ENCODE results near the gene LBX2. TPM values are rescaled to one million over a fixed set of nuclear protein-coding genes. Genes with fewer than 3 reads are reported as not detected.
"Not testable (repeated sequence)": the region's sequence is repeated elsewhere in the genome, so short reads cannot be mapped to it uniquely, and the experiment has no call there.

Gene LBX2
- polyA plus RNA-seq, 1 donor (not counting 4 experiments of a cell fraction or from before 2014, with no cell fraction given) = 0.09 TPM

GRCh38 chr2:74488643-74489481, 10.5 kb downstream of the LBX2 start:
- H3K9me3 ChIP-seq (ENCODE audit: control insufficient read depth, low read depth, low read length) = no peaks in the 10 kb centered on the region
- no peaks in the 10 kb centered on the region for H3K27me3 ChIP-seq (ENCODE audit: control insufficient read depth, extremely low read depth, insufficient read depth, low read length)
- DNase-seq (ENCODE audit: low read depth, low spot score) = no peak
- no peak overlapping the region for H3K4me3 ChIP-seq (ENCODE audit: control insufficient read depth in 2 of 3, extremely low read depth in 1 of 3, insufficient read depth in 2 of 3, low read depth in 1 of 3, low read length in 3 of 3)
- H3K4me1 ChIP-seq (ENCODE audit: control insufficient read depth, extremely low read depth, insufficient read depth, low read length) = peaks cover 10% of the 10 kb centered on the region
- H3K4me2 ChIP-seq (ENCODE audit: control insufficient read depth, extremely low read depth, insufficient read depth, low read depth, low read length) = peak overlapping the region; percentile 45
- peaks cover 14% of the 10 kb centered on the region for H3K79me2 ChIP-seq (ENCODE audit: control insufficient read depth, insufficient read depth, low read length)
- FAIRE-seq = no peak
- H3K27ac ChIP-seq (ENCODE audit: control insufficient read depth, insufficient read depth, low read length) = no peak overlapping the region
- dilution Hi-C loops (cut with MboI; ENCODE audit: extremely low pct_ligation_motif_present, low sequenced_read_pairs) = no loop called here
- H3K9ac ChIP-seq (ENCODE audit: control insufficient read depth, extremely low read depth, insufficient read depth, low read length) = no peak overlapping the region
- H3K36me3 ChIP-seq (ENCODE audit: control insufficient read depth in 2 of 2, extremely low read depth in 1 of 2, insufficient read depth in 2 of 2, low read length in 2 of 2) = peaks cover 29 to 45% of the 10 kb centered on the region in 2 experiments
- no peaks in the 10 kb centered on the region for H4K20me1 ChIP-seq (ENCODE audit: control insufficient read depth, extremely low read depth, insufficient read depth, low read length)
- H3K9me1 ChIP-seq (ENCODE audit: control insufficient read depth, extremely low read depth, insufficient read depth, low read length) = no peaks in the 10 kb centered on the region
- H2AFZ ChIP-seq (ENCODE audit: control insufficient read depth, low read length) = no peak overlapping the region
- TF ChIP-seq EZH2 (IDR thresholded peaks at IDR 0.05; ENCODE audit: low read length) = no peak
- TF ChIP-seq CTCF (optimal IDR thresholded peaks at IDR 0.05 in 1 of 3, IDR thresholded peaks at IDR 0.05 in 1 of 3, conservative IDR thresholded peaks at IDR 0.05 in 1 of 3; ENCODE audit: extremely low read depth in 1 of 3, insufficient read depth in 2 of 3, low read length in 3 of 3) = no peak

GRCh38 chr2:74486141-74486540, 13.3 kb downstream of the LBX2 start:
- Histone ChIP-seq H3K36me3 (ENCODE audit: control insufficient read depth in 2 of 2, extremely low read depth in 1 of 2, insufficient read depth in 2 of 2, low read length in 2 of 2) (peaks cover 11 to 20% of the 10 kb centered on the region in 2 experiments), H3K79me2 (ENCODE audit: control insufficient read depth, insufficient read depth, low read length) (peaks cover 33% of the 10 kb centered on the region), H3K9ac (ENCODE audit: control insufficient read depth, extremely low read depth, insufficient read depth, low read length) (no peak overlapping the region), H3K9me1 (ENCODE audit: control insufficient read depth, extremely low read depth, insufficient read depth, low read length) (no peaks in the 10 kb centered on the region), H3K4me1 (ENCODE audit: control insufficient read depth, extremely low read depth, insufficient read depth, low read length) (peaks cover 24% of the 10 kb centered on the region), H3K4me2 (ENCODE audit: control insufficient read depth, extremely low read depth, insufficient read depth, low read depth, low read length) (no peak overlapping the region), H3K9me3 (ENCODE audit: control insufficient read depth, low read depth, low read length) (no peaks in the 10 kb centered on the region), H3K27me3 (ENCODE audit: control insufficient read depth, extremely low read depth, insufficient read depth, low read length) (no peaks in the 10 kb centered on the region), H4K20me1 (ENCODE audit: control insufficient read depth, extremely low read depth, insufficient read depth, low read length) (no peaks in the 10 kb centered on the region), H3K27ac (ENCODE audit: control insufficient read depth, insufficient read depth, low read length) (no peak overlapping the region), H3K4me3 (ENCODE audit: control insufficient read depth in 2 of 3, extremely low read depth in 1 of 3, insufficient read depth in 2 of 3, low read depth in 1 of 3, low read length in 3 of 3) (no peak overlapping the region), H2AFZ (ENCODE audit: control insufficient read depth, low read length) (no peak overlapping the region)
- FAIRE-seq = no peak
- TF ChIP-seq EZH2 (IDR thresholded peaks at IDR 0.05; ENCODE audit: low read length) = no peak
- no peak for TF ChIP-seq CTCF (optimal IDR thresholded peaks at IDR 0.05 in 1 of 3, IDR thresholded peaks at IDR 0.05 in 1 of 3, conservative IDR thresholded peaks at IDR 0.05 in 1 of 3; ENCODE audit: extremely low read depth in 1 of 3, insufficient read depth in 2 of 3, low read length in 3 of 3)
- no peak for DNase-seq (ENCODE audit: low read depth, low spot score)
- dilution Hi-C loops (cut with MboI; ENCODE audit: extremely low pct_ligation_motif_present, low sequenced_read_pairs) = no loop called here

GRCh38 chr2:74483675-74484164, 15.7 kb downstream of the LBX2 start:
- Histone ChIP-seq H2AFZ (ENCODE audit: control insufficient read depth, low read length) (peak overlapping the region; percentile 97), H3K4me3 (ENCODE audit: control insufficient read depth in 2 of 3, extremely low read depth in 1 of 3, insufficient read depth in 2 of 3, low read depth in 1 of 3, low read length in 3 of 3) (peak overlapping the region; percentile 92 to 97 (median 95)), H3K9ac (ENCODE audit: control insufficient read depth, extremely low read depth, insufficient read depth, low read length) (peak overlapping the region; percentile 84), H3K4me1 (ENCODE audit: control insufficient read depth, extremely low read depth, insufficient read depth, low read length) (peaks cover 24% of the 10 kb centered on the region), H3K27ac (ENCODE audit: control insufficient read depth, insufficient read depth, low read length) (peak overlapping the region; percentile 82), H3K4me2 (ENCODE audit: control insufficient read depth, extremely low read depth, insufficient read depth, low read depth, low read length) (peak overlapping the region; percentile 84), H3K79me2 (ENCODE audit: control insufficient read depth, insufficient read depth, low read length) (peaks cover 35% of the 10 kb centered on the region)
- H3K9me1 ChIP-seq (ENCODE audit: control insufficient read depth, extremely low read depth, insufficient read depth, low read length); H4K20me1 ChIP-seq (ENCODE audit: control insufficient read depth, extremely low read depth, insufficient read depth, low read length); dilution Hi-C loops (cut with MboI; ENCODE audit: extremely low pct_ligation_motif_present, low sequenced_read_pairs); H3K36me3 ChIP-seq (ENCODE audit: control insufficient read depth in 2 of 2, extremely low read depth in 1 of 2, insufficient read depth in 2 of 2, low read length in 2 of 2); DNase-seq (ENCODE audit: low read depth, low spot score); H3K9me3 ChIP-seq (ENCODE audit: control insufficient read depth, low read depth, low read length); H3K27me3 ChIP-seq (ENCODE audit: control insufficient read depth, extremely low read depth, insufficient read depth, low read length); FAIRE-seq: not testable (repeated sequence)

Measured in keratinocyte (primary cell).